AG08395 (cell line): ENCODE results near the gene DDI1.
A peak's percentile ranks its signal among the peaks of the same experiment; 100 is the strongest.
"Not testable (repeated sequence)": the region's sequence is repeated elsewhere in the genome, so short reads cannot be mapped to it uniquely, and the experiment has no call there.

ENCODE experiments used
- DNase-seq: peaks from one replicate; pipeline ENCODE4 v3.0.0; 2012; ENCODE audit warnings: mixed read lengths, low spot score

The DDI1 gene

GRCh38 chr11:104041792-104042191 is 5.4 kb downstream of the DDI1 start:
- no peak for DNase-seq

GRCh38 chr11:104043142-104043541 is 6.7 kb downstream of the DDI1 start:
- no peak for DNase-seq

DNA sequence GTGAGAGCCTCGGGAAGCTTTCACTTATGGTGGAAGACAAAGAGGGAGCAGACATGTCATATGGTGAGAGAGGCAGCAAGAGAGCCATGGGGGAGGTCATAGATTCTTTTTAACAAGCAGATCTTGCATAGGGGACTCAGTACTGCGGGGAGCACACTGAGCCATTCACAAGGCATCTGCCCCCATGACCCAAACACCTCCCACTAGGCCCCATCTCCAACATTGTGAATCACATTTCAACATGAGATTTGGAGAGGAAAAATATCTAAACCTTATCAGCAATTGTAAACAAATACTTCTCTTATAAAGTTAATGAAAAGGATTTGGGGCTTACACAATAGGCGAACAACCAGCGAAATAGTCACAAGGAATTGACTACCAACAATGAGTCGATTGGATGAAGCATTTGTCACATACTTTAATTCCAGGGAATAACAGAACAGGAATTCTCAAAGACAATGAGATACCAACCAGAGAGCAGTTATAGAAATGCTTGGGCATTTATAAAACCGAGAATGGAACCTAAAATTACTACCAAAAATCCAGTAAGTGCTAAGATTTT is 7.3 kb downstream of the DDI1 start:
- no peak for DNase-seq

DNA sequence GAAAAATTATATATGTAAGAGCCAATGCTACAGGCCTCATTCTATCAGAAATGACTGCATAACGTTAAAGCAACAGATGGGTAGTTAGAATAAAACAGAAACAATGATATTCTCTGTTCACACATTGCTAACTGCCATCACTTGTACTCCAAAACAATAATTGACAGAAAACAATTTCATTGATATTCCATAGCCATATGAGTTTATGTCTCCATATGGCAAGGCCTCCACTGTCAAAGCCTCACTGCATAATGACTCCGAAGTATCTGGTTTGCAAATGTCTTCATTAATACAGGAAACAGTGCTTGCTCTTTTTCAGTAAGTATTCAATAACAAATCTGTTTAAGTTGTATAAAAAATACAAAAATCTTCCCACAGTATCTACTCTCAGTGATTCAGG is 9.9 kb downstream of the DDI1 start:
- DNase-seq: no peak

GRCh38 chr11:104046858-104047257 is 10.4 kb downstream of the DDI1 start:
- not testable (repeated sequence) for DNase-seq

- DNase-seq: no peak
Measured at GRCh38 chr11:104049116-104049515, 12.7 kb downstream of the DDI1 start.

GRCh38 chr11:104051778-104052177 is 15.3 kb downstream of the DDI1 start:
- DNase-seq: no peak

DNA sequence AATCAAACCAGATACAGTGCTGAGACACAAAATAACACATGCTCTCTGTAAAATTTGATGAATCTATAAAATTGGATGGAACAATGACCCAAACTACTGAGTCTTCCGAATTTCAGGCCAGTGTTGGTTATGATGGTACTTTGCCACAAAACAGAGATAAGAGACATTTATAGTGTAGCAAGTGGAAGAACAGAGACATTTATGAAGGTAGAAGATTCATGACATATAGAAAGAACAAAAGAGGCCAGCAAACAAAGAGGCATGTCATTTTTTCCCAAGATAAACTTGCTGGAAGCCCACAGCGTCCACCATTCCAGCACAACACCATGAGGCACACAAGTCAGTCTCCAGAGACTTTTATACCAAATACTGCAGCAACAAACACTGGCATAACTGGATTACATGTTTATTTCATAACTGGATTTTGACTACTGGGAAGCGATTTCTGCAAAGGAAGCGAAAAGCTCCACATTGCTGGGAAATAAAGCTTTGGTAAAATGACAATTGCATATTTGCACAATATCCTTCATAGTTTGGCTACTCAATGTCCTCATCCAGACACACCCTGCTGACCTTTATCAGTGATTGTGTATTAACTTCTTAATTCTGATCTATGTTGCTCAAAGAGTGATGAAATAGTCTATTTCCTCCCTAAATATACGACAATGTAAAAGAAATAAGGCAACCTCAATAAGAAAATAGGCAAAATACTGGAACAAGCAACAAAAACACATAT is 17.5 kb downstream of the DDI1 start:
- no peak for DNase-seq

DNA sequence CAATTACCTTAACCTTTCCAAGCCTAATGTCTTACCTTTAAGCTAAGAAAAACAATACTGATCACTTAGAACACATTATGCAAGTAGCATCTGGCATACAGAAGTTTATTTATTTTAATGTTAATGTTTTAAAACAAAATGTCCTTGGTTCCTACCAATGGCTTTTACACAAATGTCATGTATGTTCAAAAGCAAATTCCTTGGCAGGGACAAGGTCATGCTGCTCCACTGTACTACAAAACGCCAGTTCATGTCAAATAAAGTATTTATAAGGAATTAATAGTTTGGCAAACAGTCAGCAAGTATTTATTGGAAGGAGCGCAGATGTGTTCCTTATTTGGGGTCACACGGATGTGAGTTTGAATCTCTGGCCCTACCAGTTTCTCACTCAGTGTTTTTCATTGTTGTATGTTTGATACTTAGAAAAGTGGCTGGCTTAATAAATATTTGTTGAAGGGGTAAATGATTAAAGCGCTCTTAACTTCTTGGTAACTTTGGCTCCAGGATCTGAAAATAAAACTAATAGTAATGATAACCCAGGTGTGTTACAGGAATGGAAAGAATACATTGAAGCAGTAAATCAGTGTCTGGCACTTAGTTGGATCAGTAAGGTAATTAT is 18.6 kb downstream of the DDI1 start:
- DNase-seq: no peak

GRCh38 chr11:104055596-104055995 is 19.2 kb downstream of the DDI1 start:
- DNase-seq: no peak

- no peak for DNase-seq
Measured at GRCh38 chr11:104057908-104058307, 21.5 kb downstream of the DDI1 start.

DNA sequence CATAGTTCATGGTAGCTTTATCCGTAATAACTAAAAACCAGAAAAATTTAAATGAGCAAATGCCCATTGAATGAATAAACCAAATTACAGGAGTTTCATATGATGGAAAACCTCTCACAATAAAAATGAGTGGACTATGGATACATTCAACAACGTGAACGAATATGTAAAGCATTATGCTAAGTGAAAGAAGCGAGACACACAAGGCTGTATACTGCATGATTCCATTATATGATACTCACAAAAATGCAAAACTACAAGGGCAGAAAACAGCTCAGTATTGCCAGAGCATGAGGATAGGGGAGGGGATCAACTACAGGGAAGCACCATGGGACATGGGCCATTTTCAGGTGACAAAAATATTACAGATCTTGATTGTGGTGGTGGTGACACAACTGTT is 22.2 kb downstream of the DDI1 start:
- no peak for DNase-seq

DNA sequence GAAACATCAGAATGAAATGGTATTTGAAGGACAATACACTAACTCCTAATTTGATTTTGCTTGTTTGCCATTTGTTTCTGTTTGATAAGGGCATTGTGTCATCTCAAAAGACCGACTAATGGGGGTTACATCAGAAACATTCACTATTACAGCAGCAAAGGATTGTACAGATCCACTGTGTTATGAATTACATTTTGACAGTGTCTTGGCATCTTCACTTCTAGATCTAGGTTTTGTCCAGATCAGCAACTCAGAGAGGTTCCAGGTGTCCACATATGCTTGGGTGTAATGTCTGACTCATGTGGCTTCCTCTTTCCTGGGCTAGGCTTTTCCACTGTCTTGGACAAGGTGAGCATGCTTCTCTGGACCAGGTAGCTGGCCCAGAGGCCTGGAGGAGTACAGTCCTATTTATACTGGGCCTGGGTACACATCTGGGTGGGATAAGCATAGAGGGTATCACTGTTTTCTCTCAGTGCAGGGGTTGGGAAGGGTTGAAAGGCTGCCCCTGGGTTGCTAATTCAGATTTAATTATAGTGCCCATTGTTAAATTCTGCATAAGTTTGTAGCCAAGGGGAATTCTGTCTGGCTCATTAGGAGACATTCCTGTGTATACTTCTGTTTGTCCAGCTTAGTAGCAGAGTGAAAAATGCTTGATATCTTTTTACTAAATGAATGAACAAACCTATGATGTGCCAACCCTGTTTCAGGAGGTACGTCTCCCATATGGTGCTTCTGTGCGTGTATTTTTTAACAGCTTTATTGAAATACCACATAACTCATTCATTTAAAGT is 23.8 kb downstream of the DDI1 start:
- DNase-seq: no peak

GRCh38 chr11:104060820-104061219 is 24.4 kb downstream of the DDI1 start:
- DNase-seq: no peak

GRCh38 chr11:104061853-104062521 is 25.5 kb downstream of the DDI1 start:
- peak; percentile 7 for DNase-seq

DNA sequence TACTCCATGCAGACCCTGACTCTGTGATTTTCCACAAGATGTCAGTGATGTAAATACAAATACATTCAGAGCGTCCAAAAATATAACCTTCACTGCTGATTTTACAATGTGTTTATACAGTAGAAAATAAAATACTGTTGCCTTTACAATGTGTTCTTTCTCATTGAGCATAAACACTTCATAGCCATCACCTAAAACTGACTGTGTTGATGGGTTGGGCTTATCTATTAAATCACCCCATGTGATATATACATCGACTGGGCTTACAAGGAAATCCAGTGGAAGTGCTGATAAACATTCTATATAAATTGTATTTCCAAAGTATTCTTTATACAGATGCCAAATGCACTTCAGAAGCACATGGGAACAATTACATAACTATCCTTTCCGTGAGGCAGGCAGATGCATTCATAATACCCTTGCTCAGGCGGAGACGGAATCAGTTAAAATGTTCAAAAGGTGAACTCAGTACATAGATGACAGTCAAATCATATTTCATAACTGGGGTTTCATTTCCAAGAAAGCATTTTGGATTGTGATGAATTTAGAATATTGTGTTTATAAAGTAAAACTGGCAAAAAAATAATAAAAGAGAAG is 27.7 kb downstream of the DDI1 start:
- DNase-seq: no peak

GRCh38 chr11:104067534-104067933 is 31.1 kb downstream of the DDI1 start:
- no peak for DNase-seq

GRCh38 chr11:104073950-104074705 is 37.7 kb downstream of the DDI1 start:
- peak; percentile 35 for DNase-seq

GRCh38 chr11:104075091-104075490 is 38.7 kb downstream of the DDI1 start:
- DNase-seq: no peak

- DNase-seq: no peak
Measured at GRCh38 chr11:104075706-104076105, 39.3 kb downstream of the DDI1 start.

DNA sequence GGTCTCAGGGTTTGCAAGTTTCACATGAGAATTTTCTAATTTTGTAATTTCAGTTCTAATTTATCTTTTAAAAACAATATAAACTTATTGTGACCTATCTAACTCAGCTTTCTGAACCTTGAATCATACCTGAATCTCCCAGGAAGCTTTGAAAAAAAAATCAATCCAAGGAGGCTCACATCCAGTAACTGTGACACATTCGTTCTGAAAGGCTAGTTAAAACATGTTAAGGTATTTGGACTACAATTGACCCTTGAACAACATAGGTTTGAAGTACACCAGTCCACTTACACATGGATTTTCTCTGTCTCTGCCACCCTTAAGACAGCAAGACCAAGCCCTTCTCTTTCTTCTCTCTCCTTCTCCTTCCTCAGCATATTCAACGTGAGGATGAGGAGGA is 40.0 kb downstream of the DDI1 start:
- DNase-seq: no peak
